ENCODE results near the gene NFIB.
A peak's percentile ranks its signal among the peaks of the same experiment; 100 is the strongest.

The NFIB gene

GRCh38 chr9:14198047-14198840, 115.7 kb downstream of the NFIB start:
- H3K27me3 ChIP-seq (ENCODE audit: insufficient read depth, poor library complexity, severe bottlenecking), result no peaks in the 10 kb centered on the region
- peak overlapping the region; percentile 34 for H3K27ac ChIP-seq (ENCODE audit: poor library complexity, severe bottlenecking)

GRCh38 chr9:14197325-14197858, 116.5 kb downstream of the NFIB start:
- peaks cover 20% of the 10 kb centered on the region for H3K4me1 ChIP-seq (ENCODE audit: insufficient read depth, poor library complexity, severe bottlenecking)

More at GRCh38 chr9:14198047-14198840, 115.7 kb downstream of the NFIB start:
- Histone ChIP-seq H3K36me3 (ENCODE audit: low read depth) (no peaks in the 10 kb centered on the region), H3K4me1 (ENCODE audit: insufficient read depth, poor library complexity, severe bottlenecking) (peaks cover 17% of the 10 kb centered on the region), H3K4me3 (ENCODE audit: severe bottlenecking) (no peak overlapping the region), H3K9me3 (ENCODE audit: severe bottlenecking) (no peaks in the 10 kb centered on the region)
- TF ChIP-seq CTCF (IDR thresholded peaks at IDR 0.05; ENCODE audit: poor library complexity, severe bottlenecking), result no peak
- DNase-seq (ENCODE audit: low spot score), result no peak
- no peak for ATAC-seq (ENCODE audit: low read depth)

GRCh38 chr9:14193328-14193990, 120.5 kb downstream of the NFIB start:
- no peak for TF ChIP-seq CTCF (IDR thresholded peaks at IDR 0.05; ENCODE audit: poor library complexity, severe bottlenecking)
- DNase-seq (ENCODE audit: low spot score) (no peak), ATAC-seq (ENCODE audit: low read depth) (no peak)
- Histone ChIP-seq H3K27me3 (ENCODE audit: insufficient read depth, poor library complexity, severe bottlenecking) (no peaks in the 10 kb centered on the region), H3K27ac (ENCODE audit: poor library complexity, severe bottlenecking) (no peak overlapping the region), H3K9me3 (ENCODE audit: severe bottlenecking) (no peaks in the 10 kb centered on the region), H3K4me3 (ENCODE audit: severe bottlenecking) (no peak overlapping the region), H3K36me3 (ENCODE audit: low read depth) (no peaks in the 10 kb centered on the region; the same call in 1 of the 2 replicates), H3K4me1 (ENCODE audit: insufficient read depth, poor library complexity, severe bottlenecking) (peaks cover 23% of the 10 kb centered on the region)

More at GRCh38 chr9:14197325-14197858, 116.5 kb downstream of the NFIB start:
- no peaks in the 10 kb centered on the region for H3K36me3 ChIP-seq (ENCODE audit: low read depth)
- ATAC-seq (ENCODE audit: low read depth) (no peak), DNase-seq (ENCODE audit: low spot score) (no peak)
- no peak for TF ChIP-seq CTCF (IDR thresholded peaks at IDR 0.05; ENCODE audit: poor library complexity, severe bottlenecking)
- H3K9me3 ChIP-seq (ENCODE audit: severe bottlenecking), result no peaks in the 10 kb centered on the region
- H3K27me3 ChIP-seq (ENCODE audit: insufficient read depth, poor library complexity, severe bottlenecking), result no peaks in the 10 kb centered on the region
- H3K27ac ChIP-seq (ENCODE audit: poor library complexity, severe bottlenecking), result no peak overlapping the region
- H3K4me3 ChIP-seq (ENCODE audit: severe bottlenecking), result no peak overlapping the region

GRCh38 chr9:14192556-14192955, 121.4 kb downstream of the NFIB start:
- Histone ChIP-seq H3K4me3 (ENCODE audit: severe bottlenecking) (no peak overlapping the region), H3K27ac (ENCODE audit: poor library complexity, severe bottlenecking) (no peak overlapping the region), H3K4me1 (ENCODE audit: insufficient read depth, poor library complexity, severe bottlenecking) (peaks cover 24% of the 10 kb centered on the region), H3K9me3 (ENCODE audit: severe bottlenecking) (no peaks in the 10 kb centered on the region), H3K36me3 (ENCODE audit: low read depth) (no peaks in the 10 kb centered on the region; the same call in none of the 2 replicates), H3K27me3 (ENCODE audit: insufficient read depth, poor library complexity, severe bottlenecking) (no peaks in the 10 kb centered on the region)
- DNase-seq (ENCODE audit: low spot score) (no peak), ATAC-seq (ENCODE audit: low read depth) (no peak)
- no peak for TF ChIP-seq CTCF (IDR thresholded peaks at IDR 0.05; ENCODE audit: poor library complexity, severe bottlenecking)

All from RWPE2 (cell line).